Smooth muscle cell of trachea (primary cell): ENCODE data around the gene NPPA. TPM values are rescaled to one million over a fixed set of nuclear protein-coding genes. Genes with fewer than 3 reads are reported as not detected.

ENCODE experiments used
- total RNA-seq: library from RNA; depleted of rRNA; stranded (reverse); fragments of >200 nt; gene quantifications from 2 replicates; pipeline ENCODE4 v1.2.1, GENCODE V29; 2014

Gene NPPA
- total RNA-seq, result not detected in 2 replicates

DNA sequence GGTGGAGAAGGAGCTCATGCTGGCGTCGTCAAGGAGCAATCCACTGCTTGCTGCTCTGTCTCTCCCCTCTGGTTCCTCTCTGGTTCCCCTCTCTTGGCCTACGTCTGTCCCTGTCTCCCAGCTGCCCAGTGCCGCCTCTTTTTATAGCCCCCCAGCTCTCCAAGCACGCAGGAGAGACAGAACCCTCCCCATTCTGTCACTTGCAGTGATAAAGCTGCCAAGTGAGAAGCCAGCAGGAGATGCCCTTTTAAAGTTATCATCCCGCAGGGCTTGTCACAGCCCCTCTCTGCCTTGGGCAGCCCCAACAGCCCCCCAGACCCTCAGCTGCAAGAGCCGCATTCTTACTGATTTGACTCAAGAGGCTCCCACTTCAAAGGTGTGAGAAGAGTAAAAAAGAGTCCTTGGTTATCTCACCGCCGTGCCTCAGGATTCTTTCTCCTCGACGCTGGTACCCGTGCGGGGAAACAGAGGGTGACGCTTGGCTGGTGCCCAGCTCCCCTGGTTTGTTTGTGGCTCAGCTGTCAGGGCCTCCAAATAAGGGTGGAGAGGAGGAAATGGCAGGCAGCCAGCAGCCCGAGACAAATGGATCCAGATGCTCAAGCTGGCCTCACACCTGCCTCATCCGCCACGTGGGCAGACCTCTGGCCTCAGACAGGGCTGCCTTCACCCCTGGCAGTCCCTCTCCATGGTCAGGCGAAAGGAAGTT is at the start of gene NPPA:
Gene NPPA (minus strand): TSS at position 117 of the 706 bp plus-strand sequence. CDS start 99 bp downstream, at position 18.

GRCh38 chr1:11858613-11858967 is 11.0 kb upstream of the NPPA start, which contains the start of gene NPPB:
NPPB (minus strand) TSS chr1:11858945; CDS start chr1:11858833, 112 bp downstream.

DNA sequence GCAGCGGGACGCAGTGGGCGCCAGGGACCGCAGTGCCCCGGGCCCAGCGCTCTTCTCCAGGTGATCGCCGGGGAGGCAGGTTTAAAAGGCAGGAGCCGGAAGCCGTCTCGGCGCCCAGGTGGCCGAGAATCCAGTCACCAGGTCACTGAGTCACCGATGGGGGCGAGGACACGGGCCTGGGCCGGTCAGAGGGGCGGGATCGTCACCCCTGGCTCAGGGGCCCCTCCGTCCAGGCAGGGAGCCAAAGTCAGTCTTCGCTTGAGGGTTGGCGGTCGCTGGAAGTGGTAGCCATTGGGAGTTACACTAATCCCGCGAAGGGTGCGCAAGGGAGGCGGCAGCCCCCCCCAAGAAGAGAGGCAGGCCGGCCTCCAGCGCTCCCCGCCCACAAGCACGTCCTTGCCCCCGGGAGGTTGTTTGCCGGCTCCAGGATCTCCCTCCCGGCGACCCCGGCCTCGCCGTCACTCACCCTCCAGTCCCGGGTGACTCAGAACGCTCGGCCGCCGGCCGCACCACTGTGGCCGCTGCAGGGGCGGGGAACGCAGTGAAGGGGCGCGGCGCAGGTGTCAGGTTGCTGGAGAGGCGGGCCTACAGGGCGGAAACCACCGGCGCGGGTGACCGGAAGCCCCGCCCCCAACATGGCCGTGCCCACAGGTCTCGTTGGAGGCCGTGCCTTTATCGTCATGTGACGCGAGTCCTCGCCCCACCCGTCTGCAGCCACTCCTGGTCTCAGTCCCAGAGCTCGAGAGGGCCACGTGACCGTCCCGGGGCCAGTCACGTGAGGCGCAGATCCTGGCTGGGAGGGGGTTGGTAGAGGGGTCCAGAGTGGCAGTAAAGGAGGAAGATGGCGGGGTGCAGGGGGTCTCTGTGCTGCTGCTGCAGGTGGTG is 41.9 kb downstream of the NPPA start, which contains the start of the genes CLCN6 and MTHFR:
Gene CLCN6 (plus strand): TSS at position 770 of the 885 bp plus-strand sequence. CDS start 72 bp downstream, at position 842.
Gene MTHFR (minus strand): TSS at position 543 of the 885 bp plus-strand sequence. CDS start 2,848 bp downstream, outside the sequence.

Other genes with a start within 250 kb of the NPPA start
- gene FBXO2, start 193.4 kb downstream of the NPPA start, total RNA-seq, result 1.3 and 4.0 TPM in 2 replicates
- gene FBXO44, start 192.9 kb downstream of the NPPA start, total RNA-seq, result 9.6 and 28.8 TPM in 2 replicates
- gene FBXO6, start 183.6 kb downstream of the NPPA start, total RNA-seq, result 6.8 and 8.9 TPM in 2 replicates
- gene MAD2L2, start 166.6 kb downstream of the NPPA start, total RNA-seq, result 44.2 and 60.1 TPM in 2 replicates
- gene DRAXIN, start 156.1 kb downstream of the NPPA start, total RNA-seq, result under 0.01 and 0.17 TPM in 2 replicates
- 45.1 and 89.8 TPM in 2 replicates for gene AGTRAP, start 111.6 kb downstream of the NPPA start, total RNA-seq
- 0.58 and 0.99 TPM in 2 replicates for gene C1orf167, start 85.6 kb downstream of the NPPA start, total RNA-seq
- gene MTHFR, start 41.8 kb downstream of the NPPA start, total RNA-seq, result 75.1 and 89.3 TPM in 2 replicates
- gene CLCN6, start 41.6 kb downstream of the NPPA start, total RNA-seq, result 16.2 and 22.5 TPM in 2 replicates
- gene NPPB, start 11.2 kb upstream of the NPPA start, total RNA-seq, result not detected in 2 replicates
- gene KIAA2013, start 78.6 kb upstream of the NPPA start, total RNA-seq, result 77.7 and 117 TPM in 2 replicates
- gene PLOD1, start 86.9 kb upstream of the NPPA start, total RNA-seq, result 321 and 472 TPM in 2 replicates
- gene MFN2, start 132.7 kb upstream of the NPPA start, total RNA-seq, result 69.5 and 76.3 TPM in 2 replicates
- 23.1 and 29.1 TPM in 2 replicates for gene MIIP, start 171.7 kb upstream of the NPPA start, total RNA-seq
- gene TNFRSF8, start 215.5 kb upstream of the NPPA start, total RNA-seq, result under 0.01 and 0.15 TPM in 2 replicates